NCI-H1092 treated with DMSO at 0.1 percent for 48 hours (cell line): ENCODE data around the gene ZNF483.
"Not testable (repeated sequence)": the region's sequence is repeated elsewhere in the genome, so short reads cannot be mapped to it uniquely, and the experiment has no call there.

Source experiments
- DNase-seq: peaks from one replicate; lab custom pipeline; 2025; lab: John Stamatoyannopoulos, UW

ZNF483 gene

GRCh38 chr9:111525056-111525977 lies at the start of gene ZNF483:
TSS of gene ZNF483 (plus strand) at chr9:111525179. CDS start at chr9:111527396, 2,217 bp downstream.
- peak; percentile 92 for DNase-seq

DNA sequence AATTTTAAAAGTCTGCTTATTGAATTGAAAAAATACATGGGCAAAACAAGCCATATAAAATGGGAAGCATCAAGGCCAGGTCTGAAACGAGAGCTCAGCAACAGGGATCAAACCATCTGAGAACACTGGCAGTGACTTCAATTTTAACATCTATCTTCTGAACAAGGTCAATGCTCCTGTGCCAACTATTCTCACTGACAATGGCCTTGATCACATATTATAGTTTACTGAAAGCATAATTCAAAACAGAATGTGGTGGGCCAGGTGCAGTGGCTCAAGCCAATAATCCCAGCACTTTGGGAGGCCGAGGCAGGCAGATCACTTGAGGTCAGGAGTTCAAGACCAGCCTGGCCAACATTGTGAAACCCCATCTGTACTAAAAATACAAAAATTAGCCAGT lies 49.8 kb upstream of the ZNF483 start:
- DNase-seq, result no peak

DNA sequence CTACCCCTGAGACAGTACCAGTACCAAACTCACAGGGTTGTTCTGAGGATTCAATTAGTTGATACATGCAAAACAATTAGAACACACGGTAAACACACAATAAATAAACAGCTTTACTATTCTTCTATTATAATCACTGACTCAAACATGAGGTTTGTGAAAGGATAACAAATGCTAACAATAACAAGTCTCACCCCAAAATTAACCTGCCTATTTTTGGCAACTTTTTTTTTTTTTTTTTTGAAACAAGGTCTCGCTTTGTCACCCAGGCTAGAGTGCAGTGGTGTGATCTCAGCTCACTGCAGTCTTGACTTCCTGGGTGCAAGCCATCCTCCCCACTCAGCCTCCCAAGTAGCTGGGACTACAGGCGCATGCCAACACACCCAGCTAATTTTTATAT lies 47.3 kb upstream of the ZNF483 start:
- DNase-seq, result no peak

- DNase-seq, result peak; percentile 60
These were observed 42.9 kb upstream of the ZNF483 start for GRCh38 chr9:111481885-111482636.

- peak; percentile 60 for DNase-seq
These were observed 42.1 kb upstream of the ZNF483 start for GRCh38 chr9:111482694-111483438.

DNA sequence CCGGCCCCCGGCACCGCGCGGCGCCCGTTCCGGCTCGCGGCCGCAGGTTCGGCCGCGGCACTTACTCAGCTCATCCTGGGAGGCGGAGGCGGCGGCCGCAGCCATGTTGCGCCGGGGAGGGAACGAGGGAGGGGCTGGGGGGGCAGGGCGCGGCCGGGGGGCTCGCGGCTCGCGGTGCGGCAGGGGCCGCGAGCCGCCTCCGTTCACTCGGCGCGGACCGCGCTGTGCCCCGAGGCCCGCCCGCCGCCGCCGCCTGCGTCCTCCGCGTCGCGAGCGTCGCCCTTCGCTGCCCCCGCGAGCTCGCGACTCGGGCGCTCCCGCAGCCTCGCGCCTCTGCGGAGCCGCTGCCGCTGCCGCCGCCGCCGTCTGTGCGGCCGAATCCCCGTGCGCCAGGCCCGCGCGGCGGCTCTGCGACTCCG lies 41.5 kb upstream of the ZNF483 start:
- peak; percentile 46 for DNase-seq

DNA sequence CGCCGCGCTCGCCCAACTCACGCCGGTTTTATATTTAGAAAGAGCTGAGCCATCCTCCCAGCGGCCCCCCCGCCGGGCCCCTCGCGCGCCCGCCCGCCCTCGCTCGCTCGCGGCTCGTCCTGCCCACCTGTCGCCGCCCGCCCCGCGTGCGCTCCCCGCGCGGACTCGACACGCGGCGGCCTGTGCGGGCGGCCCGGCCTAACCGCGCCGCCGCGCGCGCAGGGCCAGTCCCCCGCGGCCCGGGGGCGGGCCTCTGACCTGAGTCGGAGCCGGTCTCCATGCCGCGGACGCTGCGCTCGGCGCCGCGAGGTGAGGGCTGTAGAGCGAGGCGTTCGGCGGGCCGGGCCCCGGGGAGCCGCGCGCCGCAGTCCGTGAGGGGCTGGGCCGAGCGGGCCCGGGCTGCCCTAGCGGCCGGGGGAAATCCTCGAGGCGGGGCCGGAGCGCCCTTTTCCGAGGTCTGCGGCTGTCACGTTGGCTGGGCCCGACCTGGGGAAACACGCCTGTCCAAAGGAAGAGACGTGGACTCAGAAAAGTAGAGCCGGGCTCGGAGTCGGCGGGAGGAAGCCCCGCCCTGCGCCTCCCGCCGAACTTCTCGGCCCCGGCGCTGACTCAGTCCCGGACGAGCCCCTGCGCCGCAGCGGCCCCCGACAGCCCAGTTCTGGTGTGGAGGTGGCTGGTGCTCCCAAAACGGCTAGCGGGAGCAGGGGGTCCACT lies 41.0 kb upstream of the ZNF483 start, which contains the start of gene ECPAS:
TSS of gene ECPAS (minus strand) at position 526 of the 714 bp plus-strand sequence. CDS start 11,465 bp downstream, outside the sequence.
- DNase-seq, result peak; percentile 47

DNA sequence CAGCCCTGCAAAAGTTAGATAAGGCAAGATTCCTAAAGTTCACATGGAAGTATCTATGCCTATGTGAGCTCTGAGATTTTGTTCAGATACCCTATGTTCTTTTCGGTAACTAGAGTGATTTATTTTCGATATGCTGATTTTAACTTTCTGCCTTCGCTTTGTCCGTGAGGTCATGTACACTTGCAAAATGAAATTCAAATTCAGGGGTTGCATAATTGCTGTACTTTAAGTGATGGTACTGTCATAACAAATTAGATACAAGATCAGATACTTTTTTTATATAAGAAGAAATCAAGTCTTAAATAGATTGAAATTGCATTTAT lies 40.4 kb upstream of the ZNF483 start:
- DNase-seq, result peak; percentile 32

GRCh38 chr9:111497196-111497595 lies 27.8 kb upstream of the ZNF483 start:
- not testable (repeated sequence) for DNase-seq

- no peak for DNase-seq
These were observed 23.9 kb upstream of the ZNF483 start for GRCh38 chr9:111501005-111501562.

DNA sequence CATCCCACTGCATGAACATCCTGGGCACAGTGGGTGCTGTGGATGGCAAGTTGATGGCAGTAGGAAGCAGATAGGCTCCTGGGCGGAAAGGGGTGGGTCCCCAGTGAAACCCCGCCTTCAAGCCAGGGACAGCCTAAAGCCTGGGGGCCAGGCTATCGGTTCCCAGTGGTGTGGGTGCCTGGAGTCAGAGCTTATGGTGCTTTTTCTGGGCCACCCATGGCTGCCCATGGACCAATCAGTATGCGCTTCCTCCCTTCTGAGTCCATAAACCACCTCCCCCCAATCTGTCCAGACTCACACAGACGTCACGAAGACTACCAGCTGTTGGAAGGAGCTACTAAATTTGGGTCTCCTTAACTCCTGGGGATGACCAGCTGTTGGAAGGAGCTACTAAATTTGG lies 23.3 kb upstream of the ZNF483 start:
- no peak for DNase-seq

- DNase-seq, result no peak
These were observed 22.5 kb upstream of the ZNF483 start for GRCh38 chr9:111502506-111502905.

DNA sequence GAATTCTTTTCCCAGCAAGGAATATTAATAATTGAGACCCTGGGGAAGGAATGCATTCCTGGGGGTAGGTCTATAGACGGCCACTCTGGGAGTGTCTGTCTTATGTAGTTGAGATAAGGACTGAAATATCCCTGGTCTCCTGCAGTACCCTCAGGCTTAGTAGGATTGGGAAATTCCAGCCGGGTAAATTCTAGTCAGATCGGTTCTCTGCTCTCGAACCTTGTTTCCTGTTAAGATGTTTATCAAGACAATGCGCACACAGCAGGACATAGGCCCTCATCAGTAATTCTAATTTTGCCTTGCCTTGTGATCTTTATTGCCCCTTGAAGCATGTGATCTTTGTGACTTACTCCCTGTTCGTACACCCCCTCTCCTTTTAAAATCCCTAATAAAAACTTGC lies 13.4 kb upstream of the ZNF483 start:
- DNase-seq, result not testable (repeated sequence)

- DNase-seq, result no peak
These were observed 10.0 kb upstream of the ZNF483 start for GRCh38 chr9:111514967-111515366.

GRCh38 chr9:111516061-111516465 lies 8.9 kb upstream of the ZNF483 start:
- DNase-seq, result no peak

GRCh38 chr9:111524731-111525055 lies 286 bp upstream of the ZNF483 start:
- DNase-seq, result no peak

DNA sequence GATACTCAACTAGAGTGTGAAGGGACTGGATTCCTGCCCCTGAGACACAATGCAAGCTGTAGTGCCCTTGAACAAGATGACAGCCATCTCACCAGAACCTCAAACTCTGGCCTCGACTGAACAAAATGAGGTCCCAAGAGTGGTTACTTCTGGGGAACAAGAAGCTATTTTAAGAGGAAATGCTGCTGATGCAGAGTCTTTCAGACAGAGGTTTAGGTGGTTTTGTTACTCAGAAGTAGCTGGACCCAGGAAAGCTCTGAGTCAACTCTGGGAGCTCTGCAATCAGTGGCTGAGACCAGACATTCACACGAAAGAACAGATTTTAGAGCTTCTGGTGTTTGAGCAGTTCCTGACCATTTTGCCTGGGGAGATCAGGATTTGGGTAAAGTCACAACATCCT lies 2.4 kb downstream of the ZNF483 start:
- no peak for DNase-seq

GRCh38 chr9:111529787-111530186 lies 4.8 kb downstream of the ZNF483 start:
- no peak for DNase-seq

DNA sequence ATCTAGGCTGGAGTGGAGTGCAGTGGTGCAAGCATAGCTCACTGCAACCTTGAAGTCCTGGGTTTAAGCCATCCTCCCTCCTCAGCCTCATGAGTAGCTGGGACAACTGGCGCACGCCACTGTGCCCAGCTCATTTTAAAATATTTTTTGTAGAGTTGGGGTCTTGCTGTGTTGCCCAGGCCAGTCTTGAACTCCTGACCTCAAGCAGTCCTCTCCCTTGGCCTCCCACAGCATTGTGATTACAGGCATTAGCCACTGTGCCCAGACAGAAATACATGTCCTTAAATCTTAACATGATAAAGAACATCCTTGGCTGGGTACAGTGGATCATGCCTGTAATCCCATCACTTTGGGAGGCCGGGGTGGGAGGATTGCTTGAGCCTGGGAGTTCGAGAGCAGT lies 6.7 kb downstream of the ZNF483 start:
- DNase-seq, result no peak

DNA sequence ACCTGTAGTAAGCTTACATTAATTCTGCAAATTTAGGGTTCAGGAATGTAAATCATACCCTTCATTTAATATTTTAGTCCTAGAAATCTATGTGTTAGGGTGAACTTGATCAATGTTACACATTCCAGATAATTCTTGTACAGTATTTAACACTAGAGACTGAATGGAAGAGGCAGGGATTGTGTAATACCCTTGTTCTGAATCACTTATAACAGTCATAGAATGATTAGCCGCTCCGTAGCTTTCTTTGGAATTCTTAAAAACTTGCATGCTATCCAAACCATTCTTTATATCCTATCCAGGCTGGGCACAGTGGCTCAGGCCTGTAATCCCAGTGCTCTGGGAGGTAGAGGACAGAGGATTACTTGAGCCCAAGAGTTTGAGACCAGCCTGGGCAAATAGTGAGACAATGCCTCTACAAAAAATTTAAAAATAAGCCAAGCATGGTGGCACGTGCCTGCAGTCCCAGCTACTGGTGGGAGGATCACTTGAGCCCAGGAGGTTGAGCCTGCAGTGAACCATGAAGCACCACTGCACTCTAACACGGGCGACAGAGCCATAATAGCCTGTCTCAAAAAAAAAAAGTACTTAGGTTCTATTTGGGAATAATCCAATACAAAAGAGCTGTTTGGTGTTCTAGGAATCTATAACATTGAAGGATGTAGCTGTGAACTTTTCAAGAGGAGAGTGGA lies 8.3 kb downstream of the ZNF483 start:
- no peak for DNase-seq
